Gastroesophageal sphincter (tissue), 4 donors: Measurements from ENCODE around the gene MRPL53. TPM values are rescaled to one million over a fixed set of nuclear protein-coding genes. Genes with fewer than 3 reads are reported as not detected.
A peak's percentile ranks its signal among the peaks of the same experiment; 100 is the strongest.

Source experiments
- ATAC-seq: fragments of 150-250 bp; one replicate; pipeline ENCODE4 v1.9.1; 2016; ENCODE audit warnings: mild to moderate bottlenecking, moderate library complexity
- H3K27ac ChIP-seq, 4 donors: fragments of 200-600 bp; sonication (generic) in 3 of 4; 1 replicate in 3 of 4; 2 replicates in 1 of 4; pipeline ENCODE4 v1.5.1; 2016 to 2019
- H3K27me3 ChIP-seq: fragments of 200-600 bp; sonication (generic); one replicate; pipeline ENCODE4 v1.5.1; 2019
- H3K36me3 ChIP-seq, 2 donors: fragments of 200-600 bp; sonication (generic); one replicate each; pipeline ENCODE4 v1.5.1; 2019; ENCODE audit warnings: control low read depth in 1 of 2
- H3K4me1 ChIP-seq, 3 donors: fragments of 200-600 bp; sonication (generic); 1 replicate in 2 of 3; 2 replicates in 1 of 3; pipeline ENCODE4 v1.5.1; 2016 to 2019; ENCODE audit warnings: control low read depth in 2 of 3
- H3K4me3 ChIP-seq, 2 donors: fragments of 200-600 bp; sonication (generic); one replicate each; pipeline ENCODE4 v1.5.1; 2019; ENCODE audit warnings: mild to moderate bottlenecking in 1 of 2, moderate library complexity in 1 of 2
- H3K9me3 ChIP-seq, 3 donors: fragments of 200-600 bp; sonication (generic); one replicate each; pipeline ENCODE4 v1.5.1; 2017 to 2019; ENCODE audit warnings: control low read depth in 2 of 3
- EP300 ChIP-seq: sonication (generic); formaldehyde crosslinking; IDR thresholded peaks from one replicate; pipeline ENCODE4 v1.6.1; 2017; ENCODE audit warnings: antibody characterized with exemption, mild to moderate bottlenecking
- POLR2A ChIP-seq, 2 donors: fragments of 450-650 bp; IDR thresholded peaks; one replicate each; pipeline ENCODE4 v1.6.1; 2017; ENCODE audit warnings: antibody characterized with exemption in 2 of 2, mild to moderate bottlenecking in 2 of 2, moderate library complexity in 1 of 2
- POLR2AphosphoS5 ChIP-seq: sonication (generic); formaldehyde crosslinking; IDR thresholded peaks from one replicate; pipeline ENCODE4 v1.6.1; 2017; ENCODE audit warnings: antibody characterized with exemption
- WGBS, 2 donors: methylation state at CpG; one replicate each; pipeline ENCODE4 v1.1.5; 2018; ENCODE audit warnings: low coverage in 1 of 2; 5-methylcytosine and 5-hydroxymethylcytosine counted together
- total RNA-seq, 4 donors: library from RNA; depleted of rRNA; stranded (reverse); fragments of >200 nt; gene quantifications; one replicate each; pipeline ENCODE4 v1.1.0, GENCODE V29; 2016
- TF ChIP-seq, protein P1 (sequence below), 4 experiments: fragments of 200-600 bp in 2 of 4; fragments of 450-650 bp in 2 of 4; sonication (generic) in 1 of 4; IDR thresholded peaks; one replicate each; pipeline ENCODE4 v1.5.1; 2017 to 2019; ENCODE audit warnings: antibody characterized with exemption in 4 of 4, mild to moderate bottlenecking in 2 of 4, moderate library complexity in 2 of 4

The MRPL53 gene
- total RNA-seq, 4 donors from 2014 or later = 18.0 to 76.7 (median 30.2) TPM

DNA sequence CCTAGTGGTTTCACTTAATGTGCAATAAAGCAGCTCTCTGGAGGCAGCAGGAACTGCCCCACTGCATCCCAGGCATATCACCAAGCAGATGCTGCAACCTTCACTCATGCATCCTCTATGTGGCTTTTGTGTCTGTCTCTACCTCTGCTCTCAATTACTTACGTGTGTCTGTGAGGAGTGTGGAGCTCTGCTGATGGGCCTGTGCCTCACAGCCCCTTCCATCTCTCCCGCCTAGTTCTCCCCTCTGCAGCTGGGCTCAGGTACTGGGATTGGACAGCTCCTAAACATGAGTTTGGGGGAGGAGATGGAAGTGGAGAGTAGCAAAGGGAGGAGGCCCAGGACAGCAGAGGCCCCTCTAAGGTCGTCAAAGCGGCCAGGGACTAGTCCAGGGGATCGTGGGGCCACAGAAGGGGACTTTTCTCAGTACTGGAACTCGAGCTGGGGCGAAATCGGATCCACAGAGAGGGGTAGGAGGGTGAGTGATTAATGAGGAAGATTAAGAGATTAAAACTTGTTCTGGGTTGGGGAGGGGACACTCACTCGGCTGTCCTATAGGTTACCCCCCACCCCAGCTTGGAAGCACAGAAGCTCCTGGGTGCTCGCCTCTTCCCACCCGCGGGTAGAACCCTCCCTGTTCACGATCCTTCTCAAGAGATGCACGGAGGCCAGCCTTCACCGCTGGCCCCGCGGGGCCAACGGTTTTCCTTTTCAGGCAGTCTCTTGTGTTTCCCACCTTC lies 29.0 kb upstream of the MRPL53 start:
- Histone ChIP-seq H3K36me3 (peaks cover 0 to 22% of the 10 kb centered on the region in 2 donors), H3K4me3 (no peak overlapping the region), H3K4me1 (peaks cover 0 to 75% (median 40%) of the 10 kb centered on the region in 3 donors), H3K27ac (no peak overlapping the region), H3K9me3 (no peaks in the 10 kb centered on the region), H3K27me3 (peaks cover 100% of the 10 kb centered on the region)
- TF ChIP-seq EP300 = no peak
- TF ChIP-seq POLR2AphosphoS5 = no peak
- no peak for TF ChIP-seq POLR2A (IDR thresholded peaks at IDR 0.05)
- TF ChIP-seq, protein P1, sequence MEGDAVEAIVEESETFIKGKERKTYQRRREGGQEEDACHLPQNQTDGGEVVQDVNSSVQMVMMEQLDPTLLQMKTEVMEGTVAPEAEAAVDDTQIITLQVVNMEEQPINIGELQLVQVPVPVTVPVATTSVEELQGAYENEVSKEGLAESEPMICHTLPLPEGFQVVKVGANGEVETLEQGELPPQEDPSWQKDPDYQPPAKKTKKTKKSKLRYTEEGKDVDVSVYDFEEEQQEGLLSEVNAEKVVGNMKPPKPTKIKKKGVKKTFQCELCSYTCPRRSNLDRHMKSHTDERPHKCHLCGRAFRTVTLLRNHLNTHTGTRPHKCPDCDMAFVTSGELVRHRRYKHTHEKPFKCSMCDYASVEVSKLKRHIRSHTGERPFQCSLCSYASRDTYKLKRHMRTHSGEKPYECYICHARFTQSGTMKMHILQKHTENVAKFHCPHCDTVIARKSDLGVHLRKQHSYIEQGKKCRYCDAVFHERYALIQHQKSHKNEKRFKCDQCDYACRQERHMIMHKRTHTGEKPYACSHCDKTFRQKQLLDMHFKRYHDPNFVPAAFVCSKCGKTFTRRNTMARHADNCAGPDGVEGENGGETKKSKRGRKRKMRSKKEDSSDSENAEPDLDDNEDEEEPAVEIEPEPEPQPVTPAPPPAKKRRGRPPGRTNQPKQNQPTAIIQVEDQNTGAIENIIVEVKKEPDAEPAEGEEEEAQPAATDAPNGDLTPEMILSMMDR (IDR thresholded peaks at IDR 0.05) = no peak
- ATAC-seq = no peak
- 70 to 79% methylated on average over 6 to 18 of the region's 18 CpGs for WGBS, 2 donors

DNA sequence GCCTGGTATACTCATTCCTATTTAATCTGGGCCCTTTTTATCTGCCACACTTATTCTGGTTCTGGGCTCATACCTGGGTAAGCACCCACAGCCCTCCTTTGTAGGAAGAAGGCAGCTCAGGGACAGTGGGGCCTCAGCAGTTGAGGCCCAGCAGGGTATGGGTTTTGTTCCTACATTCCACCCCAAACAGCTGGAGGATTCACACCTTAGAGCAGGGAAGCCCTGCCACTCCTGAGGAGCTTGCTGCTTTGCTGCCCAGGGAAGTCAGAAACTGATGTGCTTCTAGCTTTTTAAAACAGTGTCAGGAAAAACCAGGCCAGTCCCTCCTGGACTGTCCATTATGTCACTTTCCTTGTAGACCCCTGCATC lies 28.1 kb upstream of the MRPL53 start:
- peaks cover 91% of the 10 kb centered on the region for H3K27me3 ChIP-seq
- no peak for ATAC-seq
- peaks cover 0 to 66% (median 31%) of the 10 kb centered on the region in 3 donors for H3K4me1 ChIP-seq
- no peaks in the 10 kb centered on the region for H3K9me3 ChIP-seq
- no peak overlapping the region for H3K27ac ChIP-seq
- TF ChIP-seq, protein P1 (IDR thresholded peaks at IDR 0.05) = no peak
- TF ChIP-seq EP300 = no peak
- TF ChIP-seq POLR2A (IDR thresholded peaks at IDR 0.05) = no peak
- no peak for TF ChIP-seq POLR2AphosphoS5
- H3K4me3 ChIP-seq = no peak overlapping the region
- H3K36me3 ChIP-seq = peaks cover 0 to 13% of the 10 kb centered on the region in 2 donors

DNA sequence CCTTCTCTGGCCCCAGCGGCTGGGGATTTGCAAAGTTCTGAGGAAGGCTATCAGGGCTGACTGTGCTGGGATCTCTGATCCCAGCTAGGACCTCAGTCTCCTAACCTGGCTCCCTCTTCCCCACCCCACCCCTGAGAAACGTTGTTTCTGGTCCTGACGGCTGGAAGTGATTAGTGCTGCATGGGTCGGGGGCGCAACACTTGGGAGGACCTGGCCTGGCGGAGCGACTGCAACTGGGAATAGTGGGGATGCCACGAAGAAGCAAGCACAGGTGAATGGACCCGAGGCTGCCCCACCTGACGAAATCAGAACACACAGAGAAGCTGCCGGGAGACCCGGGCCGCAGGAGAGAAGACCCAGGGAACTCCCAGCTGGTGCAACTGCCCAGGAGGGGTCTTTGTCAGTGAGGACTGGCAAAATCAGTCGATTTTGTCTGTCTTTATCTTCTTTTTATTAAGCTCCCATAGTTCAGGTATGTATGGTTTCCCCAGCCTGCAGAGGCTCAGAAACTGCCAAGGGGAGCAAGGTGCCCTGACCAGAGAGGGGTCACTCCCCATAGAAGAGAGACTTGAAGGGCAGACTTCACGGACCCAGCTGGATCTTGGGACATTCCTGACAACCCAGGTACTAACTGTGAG lies 27.6 kb upstream of the MRPL53 start:
- H3K27ac ChIP-seq = no peak overlapping the region
- no peak for TF ChIP-seq POLR2A (IDR thresholded peaks at IDR 0.05)
- TF ChIP-seq, protein P1 (IDR thresholded peaks at IDR 0.05) = no peak
- TF ChIP-seq EP300 = no peak
- no peak for TF ChIP-seq POLR2AphosphoS5
- no peak for ATAC-seq
- WGBS, 2 donors = 72 to 93% methylated on average over 3 to 6 of the region's 15 CpGs
- H3K36me3 ChIP-seq = peaks cover 0 to 8% of the 10 kb centered on the region in 2 donors
- peaks cover 0 to 61% (median 26%) of the 10 kb centered on the region in 3 donors for H3K4me1 ChIP-seq
- no peak overlapping the region for H3K4me3 ChIP-seq
- H3K27me3 ChIP-seq = peaks cover 86% of the 10 kb centered on the region
- H3K9me3 ChIP-seq = no peaks in the 10 kb centered on the region

DNA sequence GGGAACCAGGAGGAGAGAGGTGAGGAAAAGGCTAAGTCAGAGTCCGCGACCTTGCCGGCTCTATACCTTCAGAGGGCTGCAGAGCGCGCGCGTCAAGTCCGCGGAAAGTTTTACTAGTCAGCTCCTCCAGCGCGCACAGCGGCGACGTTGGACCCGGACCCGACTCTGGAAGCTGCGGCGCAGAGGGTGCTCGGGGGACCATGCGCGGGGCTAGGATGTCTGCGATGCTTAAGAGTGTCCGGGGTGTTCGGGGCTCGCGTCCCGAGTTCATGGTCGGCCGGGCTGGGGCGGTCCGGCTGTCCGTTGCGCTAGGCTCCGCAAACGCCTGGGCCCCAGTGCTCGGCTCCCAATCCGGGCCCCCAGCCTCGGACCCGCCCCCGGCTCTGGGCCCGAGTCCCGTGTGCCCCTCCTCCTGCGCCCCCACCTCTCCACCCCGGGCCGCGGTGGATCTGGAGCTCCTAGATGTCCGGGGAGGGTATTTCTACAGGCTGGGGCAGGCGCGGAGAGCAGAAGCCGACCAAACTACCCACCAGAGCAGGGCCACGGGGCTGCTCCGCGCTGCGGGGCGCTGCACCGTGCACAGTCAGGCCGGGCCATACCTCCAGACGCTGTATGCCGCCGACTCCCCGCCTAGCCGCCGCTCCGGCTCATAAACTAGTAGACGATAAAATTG lies 26.9 kb upstream of the MRPL53 start, which contains the start of gene LBX2:
LBX2 (minus strand) TSS at position 337 of the 673 bp plus-strand sequence; CDS start at position 271, 66 bp downstream.
- Histone ChIP-seq H3K4me3 (peak within 1 kb of the TSS in 1 of 2 donors; percentile 40), H3K27me3 (peaks cover 79% of the 10 kb centered on the region), H3K9me3 (no peaks in the 10 kb centered on the region), H3K4me1 (peaks cover 0 to 54% (median 24%) of the 10 kb centered on the region in 3 donors), H3K27ac (no peak within 1 kb of the TSS), H3K36me3 (peaks cover 0 to 8% of the 10 kb centered on the region in 2 donors)
- ATAC-seq = no peak
- TF ChIP-seq POLR2A (IDR thresholded peaks at IDR 0.05) (no peak), POLR2AphosphoS5 (no peak), EP300 (no peak)
- TF ChIP-seq, protein P1 (IDR thresholded peaks at IDR 0.05) = no peak
- 0% methylated on average over 1 of the region's 65 CpGs; no CpG with 5 or more reads in 1 of the 2 donors for WGBS, 2 donors
